T-cell (primary cell): ENCODE measurements around the gene HAAO. TPM values are rescaled to one million over a fixed set of nuclear protein-coding genes. Genes with fewer than 3 reads are reported as not detected.

Source experiments
- ATAC-seq, 4 experiments: fragments of 200-7000 bp in 3 of 4; fragments of 150-1000 bp in 1 of 4; cut with Tn5 transposase; replicated peaks in 1 of 4; 1 replicate in 3 of 4; 2 replicates in 1 of 4; pipeline ENCODE4 v1.10.0; 2021; ENCODE audit warnings: moderate library complexity in 3 of 4, mild to moderate bottlenecking in 2 of 4, moderate number of reproducible peaks in 1 of 4
- CTCF ChIA-PET, 2 donors: fragments of 300-600 bp; sonication (Branson Sonifier 250); formaldehyde crosslinking; loops; one replicate each; lab custom pipeline; 2022; ENCODE audit warnings: antibody characterized with exemption in 2 of 2; lab: Charles Lee
- POLR2A ChIA-PET, 2 donors: fragments of 300-600 bp; sonication (Branson Sonifier 250); formaldehyde crosslinking; loops; one replicate each; lab custom pipeline; 2022; ENCODE audit warnings: antibody characterized with exemption in 2 of 2; lab: Charles Lee
- DNase-seq, 35 experiments: peaks; one replicate each; pipeline versions ENCODE4 v3.0.0 to v3.0.0-alpha.2; 2013 to 2023
- H3K27ac ChIP-seq: one replicate; pipeline ENCODE4 v1.5.1; 2013; ENCODE audit warnings: low read length
- H3K27me3 ChIP-seq, 2 experiments: replicated peaks in 1 of 2; 1 replicate in 1 of 2; 2 replicates in 1 of 2; pipeline versions ENCODE4 v1.6.1 to v1.7.0; 2013; ENCODE audit warnings: low read length in 1 of 2, mixed read lengths in 1 of 2; ENCODE audit not compliant: control insufficient read depth in 2 of 2, insufficient read depth in 2 of 2; ENCODE audit errors: extremely low read depth in 1 of 2
- H3K36me3 ChIP-seq, 2 donors: 1 replicate in 1 of 2; 2 replicates in 1 of 2; pipeline versions ENCODE4 v1.6.1 to v1.7.0; 2013; ENCODE audit warnings: low read length in 1 of 2; ENCODE audit not compliant: control insufficient read depth in 2 of 2, insufficient read depth in 1 of 2; ENCODE audit errors: extremely low read depth in 1 of 2
- H3K4me1 ChIP-seq, 2 experiments: 1 replicate in 1 of 2; 2 replicates in 1 of 2; pipeline versions ENCODE4 v1.6.1 to v1.7.0; 2013; ENCODE audit warnings: low read length in 2 of 2, mixed read lengths in 1 of 2; ENCODE audit not compliant: insufficient read depth in 2 of 2, control insufficient read depth in 1 of 2; ENCODE audit errors: extremely low read depth in 1 of 2
- H3K4me3 ChIP-seq, 2 donors: 1 replicate in 1 of 2; 2 replicates in 1 of 2; pipeline versions ENCODE4 v1.5.1 to v1.7.0; 2013; ENCODE audit warnings: mild to moderate bottlenecking in 2 of 2, low read length in 1 of 2, moderate library complexity in 1 of 2; ENCODE audit not compliant: control insufficient read depth in 1 of 2; ENCODE audit errors: extremely low read depth in 1 of 2
- H3K9me3 ChIP-seq: 2 replicates; pipeline ENCODE4 v1.7.0; 2013
- H3K27ac Mint-ChIP-seq, 2 donors: one replicate each; pipeline ENCODE4 v1.8.0; 2020 to 2021; ENCODE audit warnings: mild to moderate bottlenecking in 2 of 2, mixed read lengths in 2 of 2
- H3K27me3 Mint-ChIP-seq, 2 donors: one replicate each; pipeline ENCODE4 v1.8.0; 2021 to 2022; ENCODE audit warnings: mixed read lengths in 2 of 2
- H3K36me3 Mint-ChIP-seq: one replicate; pipeline ENCODE4 v1.8.0; 2021; ENCODE audit warnings: mixed read lengths
- H3K4me1 Mint-ChIP-seq, 3 donors: one replicate each; pipeline ENCODE4 v1.8.0; 2020 to 2022; ENCODE audit warnings: mixed read lengths in 3 of 3, mild to moderate bottlenecking in 1 of 3
- H3K4me3 Mint-ChIP-seq, 3 donors: one replicate each; pipeline ENCODE4 v1.8.0; 2020 to 2022; ENCODE audit warnings: mild to moderate bottlenecking in 3 of 3, mixed read lengths in 3 of 3, moderate library complexity in 3 of 3
- H3K9me3 Mint-ChIP-seq, 3 donors: one replicate each; pipeline ENCODE4 v1.8.0; 2020 to 2022; ENCODE audit warnings: mixed read lengths in 3 of 3
- WGBS: methylation state at CpG from one replicate; pipeline ENCODE4 v1.1.5; 2013; ENCODE audit warnings: missing lambda C conversion rate; ENCODE audit not compliant: insufficient coverage; 5-methylcytosine and 5-hydroxymethylcytosine counted together
- total RNA-seq, 35 experiments: library from RNA in 6 of 35; stranded (reverse) in 6 of 35; fragments of 120-200 nt in 1 of 35; gene quantifications; one replicate each; pipeline versions ENCODE4 v1.2.1 to v1.2.4 and lab custom pipeline; 2013 to 2026

Gene HAAO
- total RNA-seq, 5 donors from 2014 or later (not counting 1 experiment from before 2014, with no cell fraction given) = 0.38 to 0.72 (median 0.61) TPM; not detected in 2

GRCh38 chr2:42787788-42788477 lies 4.5 kb downstream of the HAAO start:
- Mint-ChIP-seq H3K36me3 (no peaks in the 10 kb centered on the region), H3K9me3 (no peaks in the 10 kb centered on the region), H3K4me3 (no peak overlapping the region), H3K27ac (no peak overlapping the region), H3K4me1 (peaks cover 7 to 12% (median 12%) of the 10 kb centered on the region in 3 donors), H3K27me3 (peaks cover 15 to 51% of the 10 kb centered on the region in 2 donors)
- ATAC-seq (no peak), DNase-seq (no peak)
- Histone ChIP-seq H3K4me3 (no peak overlapping the region), H3K4me1 (peaks cover 0 to 12% of the 10 kb centered on the region in 2 experiments), H3K36me3 (peaks cover 0 to 7% of the 10 kb centered on the region in 2 donors), H3K27ac (no peak overlapping the region), H3K27me3 (peaks cover 0 to 70% of the 10 kb centered on the region in 2 experiments), H3K9me3 (no peaks in the 10 kb centered on the region)
- POLR2A ChIA-PET = no interaction called here
- CTCF ChIA-PET = no interaction called here
- WGBS = 57% methylated on average over 6 of the region's 12 CpGs

DNA sequence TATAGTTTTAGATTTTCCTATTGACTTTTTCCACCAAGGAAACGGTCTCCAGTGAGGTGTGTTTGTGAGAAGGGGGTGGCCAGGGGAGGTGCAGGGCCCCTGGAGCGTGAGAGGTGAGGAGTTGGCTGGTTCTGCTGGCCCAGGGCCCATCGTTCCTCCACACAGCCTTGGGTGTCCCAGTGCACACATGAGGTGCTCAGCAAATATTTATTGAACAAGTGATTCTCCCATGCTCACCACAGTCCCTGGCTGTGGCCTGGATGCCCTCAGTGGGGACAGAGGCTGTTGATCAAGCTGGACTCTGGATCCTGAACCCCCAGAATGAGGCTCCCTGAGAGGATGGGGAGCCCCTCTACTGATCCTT lies 5.0 kb downstream of the HAAO start:
- CTCF ChIA-PET = no interaction called here
- peaks cover 7 to 12% (median 12%) of the 10 kb centered on the region in 3 donors for H3K4me1 Mint-ChIP-seq
- H3K36me3 Mint-ChIP-seq = no peaks in the 10 kb centered on the region
- Histone ChIP-seq H3K4me1 (peaks cover 0 to 8% of the 10 kb centered on the region in 2 experiments), H3K27ac (no peak overlapping the region), H3K9me3 (no peaks in the 10 kb centered on the region), H3K27me3 (peaks cover 0 to 65% of the 10 kb centered on the region in 2 experiments), H3K4me3 (no peak overlapping the region), H3K36me3 (peaks cover 0 to 7% of the 10 kb centered on the region in 2 donors)
- no peak overlapping the region for H3K4me3 Mint-ChIP-seq
- POLR2A ChIA-PET = interaction anchor here in 1 of 2 donors (0.5 kb wide), 1 partner anchor 13 kb away, joined by 3 read pairs; no protein-coding TSS in a partner anchor
- WGBS = 100% methylated on average over 1 of the region's 3 CpGs
- no peaks in the 10 kb centered on the region for H3K9me3 Mint-ChIP-seq
- no peak for ATAC-seq
- no peak for DNase-seq
- H3K27ac Mint-ChIP-seq = no peak overlapping the region
- H3K27me3 Mint-ChIP-seq = peaks cover 15 to 51% of the 10 kb centered on the region in 2 donors

DNA sequence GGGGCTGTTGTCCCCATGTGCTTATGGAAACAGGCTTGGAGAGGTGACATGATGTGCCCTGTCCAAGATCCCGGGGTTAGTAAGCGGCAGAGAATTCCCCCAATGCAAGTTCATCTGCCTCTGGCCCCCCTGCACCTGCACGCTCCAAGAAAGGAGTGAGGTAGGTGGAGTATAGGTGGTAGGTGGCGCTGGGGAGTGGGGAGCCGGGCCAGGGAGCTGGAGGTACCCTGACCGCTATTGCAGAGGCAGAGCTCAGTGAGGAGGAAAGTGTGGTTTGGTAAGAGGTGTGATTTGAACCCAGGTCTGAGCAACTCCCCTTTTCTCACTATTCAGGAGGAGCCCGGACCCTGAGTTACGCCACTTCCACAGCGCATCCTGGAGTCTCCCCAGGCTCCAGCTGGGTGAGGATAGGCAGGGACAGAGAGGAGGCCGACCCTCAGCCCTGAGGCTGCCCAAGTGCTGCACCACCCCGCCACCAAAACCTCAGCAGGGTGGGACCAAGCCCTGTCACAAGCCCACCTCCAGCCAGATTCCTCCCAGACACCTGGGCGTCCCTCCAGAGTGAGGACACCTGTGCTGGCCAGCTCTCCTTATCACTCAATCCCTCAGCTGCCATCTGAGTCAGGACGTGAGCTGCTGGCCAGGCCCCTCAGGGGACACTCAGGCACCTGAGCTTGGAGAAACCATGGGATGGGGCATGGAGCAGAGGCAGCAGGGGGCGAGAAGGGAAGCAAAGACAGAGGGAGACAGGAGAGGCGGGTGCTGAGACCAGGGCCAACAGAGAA lies 5.6 kb downstream of the HAAO start:
- POLR2A ChIA-PET = interaction anchor here in 1 of 2 donors (0.5 kb wide), 1 partner anchor 13 kb away, joined by 3 read pairs; no protein-coding TSS in a partner anchor
- CTCF ChIA-PET = no interaction called here
- DNase-seq = no peak
- Histone ChIP-seq H3K27me3 (peaks cover 0 to 59% of the 10 kb centered on the region in 2 experiments), H3K27ac (no peak overlapping the region), H3K4me1 (peaks cover 0 to 2% of the 10 kb centered on the region in 2 experiments), H3K9me3 (no peaks in the 10 kb centered on the region), H3K4me3 (no peak overlapping the region), H3K36me3 (peaks cover 0 to 7% of the 10 kb centered on the region in 2 donors)
- no peak overlapping the region for H3K4me3 Mint-ChIP-seq
- no peak for ATAC-seq
- H3K4me1 Mint-ChIP-seq = peaks cover 3 to 8% (median 7%) of the 10 kb centered on the region in 3 donors
- 73% methylated on average over 5 of the region's 15 CpGs for WGBS
- H3K9me3 Mint-ChIP-seq = no peaks in the 10 kb centered on the region
- no peak overlapping the region for H3K27ac Mint-ChIP-seq
- H3K27me3 Mint-ChIP-seq = peaks cover 15 to 46% of the 10 kb centered on the region in 2 donors
- no peaks in the 10 kb centered on the region for H3K36me3 Mint-ChIP-seq

DNA sequence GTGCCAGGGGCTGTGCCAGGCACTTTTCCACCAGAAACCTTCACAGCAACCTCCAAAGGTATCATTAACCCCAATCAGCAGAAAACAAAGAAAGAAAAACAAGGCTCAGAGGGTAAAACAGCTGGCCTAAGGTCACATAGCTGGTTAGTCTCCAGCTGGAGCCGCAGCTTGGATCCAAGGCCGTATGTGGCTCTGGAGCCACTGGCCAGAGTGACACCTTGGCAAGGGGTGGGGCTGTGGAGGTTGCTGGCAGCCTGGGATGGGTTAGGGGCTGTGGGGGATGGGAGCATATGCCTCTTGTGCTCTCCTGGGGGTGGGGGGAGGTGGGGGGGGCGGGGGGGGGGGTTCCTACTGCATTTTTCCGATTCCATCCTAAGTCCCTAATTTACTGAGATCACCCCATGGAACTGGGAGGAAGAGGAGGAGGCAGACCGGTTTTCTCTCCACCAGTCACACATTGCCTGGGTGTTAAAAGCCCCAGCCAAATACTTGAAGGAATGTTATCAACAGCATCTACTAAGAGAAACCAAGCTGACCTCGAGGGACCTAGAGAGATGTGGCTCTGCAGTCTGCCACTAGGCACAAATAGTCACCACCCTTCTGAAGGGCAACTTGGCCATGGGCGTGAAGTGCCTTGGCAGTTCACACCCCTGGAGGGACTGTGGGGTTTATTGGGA lies 8.0 kb downstream of the HAAO start:
- no peaks in the 10 kb centered on the region for H3K36me3 Mint-ChIP-seq
- WGBS = 92% methylated on average over 2 of the region's 7 CpGs
- H3K36me3 ChIP-seq = peaks cover 0 to 7% of the 10 kb centered on the region in 2 donors
- no peaks in the 10 kb centered on the region for H3K4me1 ChIP-seq
- no peak overlapping the region for H3K27ac Mint-ChIP-seq
- H3K9me3 Mint-ChIP-seq = no peaks in the 10 kb centered on the region
- no peaks in the 10 kb centered on the region for H3K9me3 ChIP-seq
- H3K4me3 ChIP-seq = no peak overlapping the region
- H3K27ac ChIP-seq = no peak overlapping the region
- peaks cover 0 to 37% of the 10 kb centered on the region in 2 experiments for H3K27me3 ChIP-seq
- no peak for DNase-seq
- H3K4me1 Mint-ChIP-seq = no peaks in the 10 kb centered on the region
- H3K27me3 Mint-ChIP-seq = peaks cover 0 to 24% of the 10 kb centered on the region in 2 donors
- ChIA-PET CTCF (interaction anchor here in 1 of 2 donors (0.6 kb wide), 1 partner anchor 822 kb away, joined by 6 read pairs; no protein-coding TSS in a partner anchor), POLR2A (interaction anchor here in 1 of 2 donors (0.7 kb wide), 1 partner anchor 55 kb away, joined by 3 read pairs; no protein-coding TSS in a partner anchor)
- ATAC-seq = no peak
- no peak overlapping the region for H3K4me3 Mint-ChIP-seq

DNA sequence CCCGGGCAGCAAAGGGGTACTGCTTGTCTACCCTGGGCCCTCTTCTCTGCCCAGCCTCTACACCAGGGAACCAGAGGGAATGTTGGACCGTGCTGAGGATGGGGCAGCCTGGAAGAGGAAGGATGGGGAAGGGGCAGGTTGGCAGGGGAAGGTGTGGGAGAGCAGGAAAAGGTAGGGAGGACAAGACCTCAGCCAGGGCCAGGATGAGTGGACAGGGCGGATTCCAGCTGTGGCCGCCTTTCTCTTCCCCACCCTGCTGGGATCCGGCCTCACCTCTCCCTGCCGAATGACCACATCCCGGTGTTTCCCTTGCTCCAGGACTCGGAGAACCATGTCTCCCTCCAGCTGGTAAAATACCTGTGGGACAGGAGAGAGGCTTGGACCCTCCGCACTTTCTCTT lies 8.9 kb downstream of the HAAO start:
- H3K27ac ChIP-seq = no peak overlapping the region
- ChIA-PET POLR2A (no interaction called here), CTCF (no interaction called here)
- H3K36me3 ChIP-seq = peaks cover 0 to 7% of the 10 kb centered on the region in 2 donors
- Mint-ChIP-seq H3K9me3 (no peaks in the 10 kb centered on the region), H3K27ac (no peak overlapping the region), H3K36me3 (no peaks in the 10 kb centered on the region), H3K27me3 (peaks cover 0 to 20% of the 10 kb centered on the region in 2 donors), H3K4me3 (no peak overlapping the region), H3K4me1 (no peaks in the 10 kb centered on the region)
- H3K4me3 ChIP-seq = no peak overlapping the region
- H3K27me3 ChIP-seq = peaks cover 0 to 28% of the 10 kb centered on the region in 2 experiments
- DNase-seq (no peak), ATAC-seq (no peak)
- peaks cover 0 to under 1% of the 10 kb centered on the region in 2 experiments for H3K4me1 ChIP-seq
- H3K9me3 ChIP-seq = no peaks in the 10 kb centered on the region
- WGBS = 92% methylated on average over 5 of the region's 9 CpGs

DNA sequence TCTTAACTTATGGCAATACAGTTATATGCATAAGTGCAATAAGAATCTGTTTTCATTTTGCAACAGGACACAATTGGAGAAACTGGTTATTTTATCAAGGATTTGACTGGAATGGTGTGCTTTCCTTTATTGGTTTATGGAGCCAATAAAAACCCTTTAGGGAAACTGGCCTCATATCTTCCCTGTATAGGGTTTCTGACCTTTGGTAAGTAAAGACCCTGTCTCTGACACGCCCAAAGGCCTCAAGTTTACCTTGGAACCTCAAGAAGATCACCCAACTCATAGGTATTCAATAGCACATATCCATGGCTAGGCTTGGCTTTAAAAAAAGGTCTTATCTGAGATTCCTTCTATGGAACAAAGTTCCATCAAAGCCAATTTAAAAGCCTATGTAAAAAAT lies 11.2 kb downstream of the HAAO start:
- CTCF ChIA-PET = interaction anchor here in 1 of 2 donors (0.7 kb wide), 1 partner anchor 95 kb away, joined by 3 read pairs; no protein-coding TSS in a partner anchor
- H3K27me3 Mint-ChIP-seq = no peaks in the 10 kb centered on the region

More for the DNA sequence above, 11.2 kb downstream of the HAAO start:
- no peaks in the 10 kb centered on the region for H3K9me3 ChIP-seq
- DNase-seq = no peak
- POLR2A ChIA-PET = no interaction called here
- ATAC-seq = no peak
- H3K9me3 Mint-ChIP-seq = peaks cover 0 to 4% (median 2%) of the 10 kb centered on the region in 3 donors
- H3K27ac ChIP-seq = no peak overlapping the region
- WGBS = no CpG with 5 or more reads among the region's 1 CpG
- H3K4me3 Mint-ChIP-seq = no peak overlapping the region
- H3K27me3 ChIP-seq = peaks cover 0 to 10% of the 10 kb centered on the region in 2 experiments
- no peak overlapping the region for H3K27ac Mint-ChIP-seq
- peaks cover 0 to 7% of the 10 kb centered on the region in 2 donors for H3K36me3 ChIP-seq
- H3K4me1 ChIP-seq = peaks cover 5 to 14% of the 10 kb centered on the region in 2 experiments
- peaks cover 8 to 18% (median 8%) of the 10 kb centered on the region in 3 donors for H3K4me1 Mint-ChIP-seq
- H3K36me3 Mint-ChIP-seq = no peaks in the 10 kb centered on the region
- no peak overlapping the region for H3K4me3 ChIP-seq
